Measurements from ENCODE around the gene NUCKS1.

DNA sequence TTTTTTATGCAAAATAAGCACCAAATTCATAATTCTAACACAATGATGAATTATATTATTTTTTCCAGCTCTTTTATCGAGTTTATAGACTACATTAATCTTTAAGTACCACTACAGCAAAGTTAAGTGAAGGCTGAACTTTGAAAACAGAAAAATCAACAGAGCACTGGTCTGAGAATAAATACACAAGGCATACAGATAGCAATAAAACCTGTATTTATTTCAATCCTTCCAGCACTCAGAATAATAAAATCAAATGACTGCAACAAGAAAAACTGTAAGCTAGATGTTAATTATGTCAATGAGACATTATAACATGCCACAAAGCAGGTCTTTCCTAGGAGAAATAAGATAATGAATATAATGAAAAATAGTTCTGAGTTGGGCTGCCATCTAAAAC lies 24.5 kb downstream of the NUCKS1 start:
- TF ChIP-seq, protein P1, sequence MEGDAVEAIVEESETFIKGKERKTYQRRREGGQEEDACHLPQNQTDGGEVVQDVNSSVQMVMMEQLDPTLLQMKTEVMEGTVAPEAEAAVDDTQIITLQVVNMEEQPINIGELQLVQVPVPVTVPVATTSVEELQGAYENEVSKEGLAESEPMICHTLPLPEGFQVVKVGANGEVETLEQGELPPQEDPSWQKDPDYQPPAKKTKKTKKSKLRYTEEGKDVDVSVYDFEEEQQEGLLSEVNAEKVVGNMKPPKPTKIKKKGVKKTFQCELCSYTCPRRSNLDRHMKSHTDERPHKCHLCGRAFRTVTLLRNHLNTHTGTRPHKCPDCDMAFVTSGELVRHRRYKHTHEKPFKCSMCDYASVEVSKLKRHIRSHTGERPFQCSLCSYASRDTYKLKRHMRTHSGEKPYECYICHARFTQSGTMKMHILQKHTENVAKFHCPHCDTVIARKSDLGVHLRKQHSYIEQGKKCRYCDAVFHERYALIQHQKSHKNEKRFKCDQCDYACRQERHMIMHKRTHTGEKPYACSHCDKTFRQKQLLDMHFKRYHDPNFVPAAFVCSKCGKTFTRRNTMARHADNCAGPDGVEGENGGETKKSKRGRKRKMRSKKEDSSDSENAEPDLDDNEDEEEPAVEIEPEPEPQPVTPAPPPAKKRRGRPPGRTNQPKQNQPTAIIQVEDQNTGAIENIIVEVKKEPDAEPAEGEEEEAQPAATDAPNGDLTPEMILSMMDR (IDR thresholded peaks at IDR 0.05 in 8 of 11, conservative IDR thresholded peaks at IDR 0.05 in 3 of 11), result no peak
- TF ChIP-seq POLR2A (IDR thresholded peaks at IDR 0.05) (no peak), POLR2AphosphoS5 (IDR thresholded peaks at IDR 0.05) (no peak)

All from spleen (tissue), 7 donors.